ENCODE data around the gene ZBTB20.

The ZBTB20 gene

GRCh38 chr3:115074502-115074901 lies 72.6 kb downstream of the ZBTB20 start:
- Histone ChIP-seq H3K4me3 (ENCODE audit: low read depth, low read length) (no peak overlapping the region), H3K9me3 (no peaks in the 10 kb centered on the region), H3K4me1 (peaks cover 21% of the 10 kb centered on the region), H3K36me3 (no peaks in the 10 kb centered on the region), H3K27me3 (no peaks in the 10 kb centered on the region)
- TF ChIP-seq, protein P1, sequence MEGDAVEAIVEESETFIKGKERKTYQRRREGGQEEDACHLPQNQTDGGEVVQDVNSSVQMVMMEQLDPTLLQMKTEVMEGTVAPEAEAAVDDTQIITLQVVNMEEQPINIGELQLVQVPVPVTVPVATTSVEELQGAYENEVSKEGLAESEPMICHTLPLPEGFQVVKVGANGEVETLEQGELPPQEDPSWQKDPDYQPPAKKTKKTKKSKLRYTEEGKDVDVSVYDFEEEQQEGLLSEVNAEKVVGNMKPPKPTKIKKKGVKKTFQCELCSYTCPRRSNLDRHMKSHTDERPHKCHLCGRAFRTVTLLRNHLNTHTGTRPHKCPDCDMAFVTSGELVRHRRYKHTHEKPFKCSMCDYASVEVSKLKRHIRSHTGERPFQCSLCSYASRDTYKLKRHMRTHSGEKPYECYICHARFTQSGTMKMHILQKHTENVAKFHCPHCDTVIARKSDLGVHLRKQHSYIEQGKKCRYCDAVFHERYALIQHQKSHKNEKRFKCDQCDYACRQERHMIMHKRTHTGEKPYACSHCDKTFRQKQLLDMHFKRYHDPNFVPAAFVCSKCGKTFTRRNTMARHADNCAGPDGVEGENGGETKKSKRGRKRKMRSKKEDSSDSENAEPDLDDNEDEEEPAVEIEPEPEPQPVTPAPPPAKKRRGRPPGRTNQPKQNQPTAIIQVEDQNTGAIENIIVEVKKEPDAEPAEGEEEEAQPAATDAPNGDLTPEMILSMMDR (IDR thresholded peaks at IDR 0.05; ENCODE audit: low read depth, low read length) = no peak
- no peak for DNase-seq

DNA sequence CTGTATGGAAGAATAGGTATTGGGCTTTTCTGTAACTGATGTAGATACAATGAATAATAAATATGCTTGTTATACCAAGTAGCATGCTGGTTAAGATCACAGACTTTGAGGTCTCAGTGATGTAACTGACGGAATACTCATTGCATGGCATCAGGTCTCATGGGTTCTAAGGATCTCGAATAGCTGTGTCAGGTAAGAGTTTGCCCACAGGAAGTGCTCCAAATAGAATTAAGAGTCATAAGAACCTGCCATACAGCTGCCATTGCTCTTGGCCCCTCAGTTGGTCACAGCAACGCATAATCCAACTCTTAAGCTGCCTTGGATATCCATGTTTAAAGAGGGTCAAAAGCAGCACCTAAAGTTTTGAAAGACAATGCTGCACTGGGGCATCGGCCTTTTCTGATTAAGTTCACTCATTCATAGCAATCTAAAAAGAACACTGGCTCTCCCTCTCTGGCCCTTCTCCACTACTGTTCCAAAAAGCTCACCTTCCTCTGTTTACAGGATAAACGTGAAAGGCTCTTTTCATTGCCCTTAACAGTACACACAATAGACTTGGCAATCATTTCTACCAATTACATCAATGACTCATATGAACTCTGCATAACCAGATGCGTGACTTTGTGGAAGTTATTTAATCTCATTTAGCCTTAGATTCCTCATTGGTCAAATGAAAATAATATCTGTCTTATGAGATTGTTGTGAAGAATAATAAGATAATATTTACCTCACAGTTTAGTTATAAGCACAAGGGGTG lies 74.6 kb downstream of the ZBTB20 start:
- no peaks in the 10 kb centered on the region for H3K9me3 ChIP-seq
- H3K4me1 ChIP-seq = peaks cover 21% of the 10 kb centered on the region
- TF ChIP-seq, protein P1 (IDR thresholded peaks at IDR 0.05; ENCODE audit: low read depth, low read length) = no peak
- no peaks in the 10 kb centered on the region for H3K27me3 ChIP-seq
- no peak for DNase-seq
- H3K4me3 ChIP-seq (ENCODE audit: low read depth, low read length) = no peak overlapping the region
- no peaks in the 10 kb centered on the region for H3K36me3 ChIP-seq

GRCh38 chr3:115071601-115072000 lies 75.5 kb downstream of the ZBTB20 start:
- DNase-seq = no peak

GRCh38 chr3:115071166-115071565 lies 75.9 kb downstream of the ZBTB20 start:
- no peaks in the 10 kb centered on the region for H3K36me3 ChIP-seq
- H3K9me3 ChIP-seq = no peaks in the 10 kb centered on the region
- no peak for DNase-seq
- H3K4me1 ChIP-seq = peaks cover 21% of the 10 kb centered on the region
- TF ChIP-seq, protein P1 (IDR thresholded peaks at IDR 0.05; ENCODE audit: low read depth, low read length) = no peak
- no peaks in the 10 kb centered on the region for H3K27me3 ChIP-seq
- H3K4me3 ChIP-seq (ENCODE audit: low read depth, low read length) = no peak overlapping the region

More at GRCh38 chr3:115071601-115072000, 75.5 kb downstream of the ZBTB20 start:
- Histone ChIP-seq H3K27me3 (no peaks in the 10 kb centered on the region), H3K36me3 (no peaks in the 10 kb centered on the region), H3K4me1 (peaks cover 21% of the 10 kb centered on the region), H3K4me3 (ENCODE audit: low read depth, low read length) (no peak overlapping the region), H3K9me3 (no peaks in the 10 kb centered on the region)
- TF ChIP-seq, protein P1 (IDR thresholded peaks at IDR 0.05; ENCODE audit: low read depth, low read length) = no peak

DNA sequence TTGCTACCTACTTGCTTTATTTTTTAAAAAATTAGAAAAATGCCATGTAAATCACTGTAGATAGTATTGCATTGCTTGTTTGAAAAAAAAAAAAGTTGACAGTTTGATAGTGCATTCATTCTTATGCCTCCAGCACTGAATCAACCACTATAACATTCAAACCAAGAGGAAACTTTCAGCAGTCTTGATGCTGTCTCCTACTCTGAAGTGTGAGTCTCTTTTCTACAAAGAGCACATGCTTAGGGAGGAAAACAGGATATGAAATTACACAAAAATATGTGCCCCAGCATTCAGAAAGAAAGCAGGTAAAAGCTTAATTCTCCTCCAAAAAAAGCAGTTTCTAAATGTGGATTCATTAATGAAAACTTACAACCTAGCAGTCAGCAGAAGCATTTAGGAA lies 78.3 kb downstream of the ZBTB20 start:
- H3K4me3 ChIP-seq (ENCODE audit: low read depth, low read length) = no peak overlapping the region
- H3K27me3 ChIP-seq = no peaks in the 10 kb centered on the region
- DNase-seq = no peak
- H3K4me1 ChIP-seq = peaks cover 14% of the 10 kb centered on the region
- H3K36me3 ChIP-seq = no peaks in the 10 kb centered on the region
- H3K9me3 ChIP-seq = no peaks in the 10 kb centered on the region
- TF ChIP-seq, protein P1 (IDR thresholded peaks at IDR 0.05; ENCODE audit: low read depth, low read length) = no peak

- Histone ChIP-seq H3K4me3 (ENCODE audit: low read depth, low read length) (no peak overlapping the region), H3K27me3 (no peaks in the 10 kb centered on the region), H3K9me3 (no peaks in the 10 kb centered on the region), H3K36me3 (no peaks in the 10 kb centered on the region), H3K4me1 (no peaks in the 10 kb centered on the region)
- DNase-seq = no peak
- TF ChIP-seq, protein P1 (IDR thresholded peaks at IDR 0.05; ENCODE audit: low read depth, low read length) = no peak
Observed at GRCh38 chr3:115062412-115062956, 84.6 kb downstream of the ZBTB20 start.
